Trophoblast cell (in vitro differentiated cells and primary cell): ENCODE results near the gene UBLCP1.

ENCODE experiments used
- DNase-seq, 2 donors: peaks; one replicate each; pipeline ENCODE4 v3.0.0-alpha.2; 2016
- H2AFZ ChIP-seq: 2 replicates; pipeline ENCODE4 v1.6.1; 2013; ENCODE audit warnings: low read length, moderate library complexity, mild to moderate bottlenecking; ENCODE audit not compliant: insufficient read depth, poor library complexity
- H2AK5ac ChIP-seq: 2 replicates; pipeline ENCODE4 v1.6.1; 2013; ENCODE audit warnings: mild to moderate bottlenecking, low read length
- H2BK120ac ChIP-seq: 2 replicates; pipeline ENCODE4 v1.6.1; 2013; ENCODE audit warnings: low read length, mild to moderate bottlenecking, moderate library complexity; ENCODE audit not compliant: insufficient read depth, poor library complexity
- H2BK12ac ChIP-seq: 2 replicates; pipeline ENCODE4 v1.6.1; 2013; ENCODE audit warnings: mild to moderate bottlenecking, low read length, moderate library complexity
- H2BK5ac ChIP-seq: 2 replicates; pipeline ENCODE4 v1.6.1; 2013; ENCODE audit warnings: low read length, low read depth, moderate library complexity, mild to moderate bottlenecking; ENCODE audit not compliant: poor library complexity
- H3K14ac ChIP-seq: 2 replicates; pipeline ENCODE4 v1.6.1; 2013; ENCODE audit warnings: mild to moderate bottlenecking, low read length
- H3K18ac ChIP-seq: 2 replicates; pipeline ENCODE4 v1.6.1; 2013; ENCODE audit warnings: mild to moderate bottlenecking, low read length
- H3K23ac ChIP-seq: 2 replicates; pipeline ENCODE4 v1.6.1; 2013; ENCODE audit warnings: low read length
- H3K27ac ChIP-seq: 2 replicates; pipeline ENCODE4 v1.5.1; 2013; ENCODE audit warnings: low read depth, mild to moderate bottlenecking, inconsistent platforms, low read length, moderate library complexity
- H3K27me3 ChIP-seq: 2 replicates; pipeline ENCODE4 v1.6.1; 2013; ENCODE audit warnings: inconsistent platforms, mild to moderate bottlenecking, low read length, moderate library complexity; ENCODE audit not compliant: insufficient read depth
- H3K36me3 ChIP-seq, 2 experiments: 1 replicate in 1 of 2; 2 replicates in 1 of 2; pipeline ENCODE4 v1.6.1; 2013; ENCODE audit warnings: low read length in 2 of 2, mild to moderate bottlenecking in 2 of 2, moderate library complexity in 1 of 2; ENCODE audit not compliant: insufficient read depth in 2 of 2, control insufficient read depth in 1 of 2
- H3K4ac ChIP-seq: 2 replicates; pipeline ENCODE4 v1.6.1; 2013; ENCODE audit warnings: low read depth, mild to moderate bottlenecking, low read length, moderate library complexity
- H3K4me1 ChIP-seq, 2 experiments: 1 replicate in 1 of 2; 2 replicates in 1 of 2; pipeline ENCODE4 v1.6.1; 2013; ENCODE audit warnings: low read length in 2 of 2, mild to moderate bottlenecking in 2 of 2, moderate library complexity in 1 of 2; ENCODE audit not compliant: insufficient read depth in 2 of 2, control insufficient read depth in 1 of 2
- H3K4me2 ChIP-seq: 2 replicates; pipeline ENCODE4 v1.6.1; 2013; ENCODE audit warnings: inconsistent platforms, mild to moderate bottlenecking, low read length, moderate library complexity
- H3K4me3 ChIP-seq: 2 replicates; pipeline ENCODE4 v1.5.1; 2013; ENCODE audit warnings: mild to moderate bottlenecking, low read depth, low read length, inconsistent platforms
- H3K79me1 ChIP-seq: one replicate; pipeline ENCODE4 v1.6.1; 2013; ENCODE audit warnings: low read length
- H3K79me2 ChIP-seq: 2 replicates; pipeline ENCODE4 v1.6.1; 2013; ENCODE audit warnings: low read length, mild to moderate bottlenecking; ENCODE audit not compliant: control insufficient read depth, insufficient read depth, poor library complexity
- H3K9ac ChIP-seq: 2 replicates; pipeline ENCODE4 v1.6.1; 2013; ENCODE audit warnings: mild to moderate bottlenecking, low read length
- H3K9me3 ChIP-seq: 2 replicates; pipeline ENCODE4 v1.6.1; 2013; ENCODE audit warnings: low read depth, mild to moderate bottlenecking, control low read depth, inconsistent platforms, low read length; ENCODE audit not compliant: insufficient read depth
- H4K12ac ChIP-seq: 2 replicates; pipeline ENCODE4 v1.6.1; 2013; ENCODE audit warnings: low read depth, mild to moderate bottlenecking, low read length, moderate library complexity
- H4K8ac ChIP-seq: 2 replicates; pipeline ENCODE4 v1.6.1; 2013; ENCODE audit warnings: low read depth, mild to moderate bottlenecking, low read length, moderate library complexity
- H4K91ac ChIP-seq: one replicate; pipeline ENCODE4 v1.6.1; 2013; ENCODE audit warnings: low read depth, mild to moderate bottlenecking, low read length, moderate library complexity
- WGBS: extraction: QIAGEN DNeasy Blood & Tissue Kit; methylation state at CpG from one replicate; pipeline ENCODE4 v1.1.7; 2013; ENCODE audit warnings: missing lambda C conversion rate; ENCODE audit not compliant: insufficient read length, insufficient coverage; ENCODE audit errors: extremely low coverage; 5-methylcytosine and 5-hydroxymethylcytosine counted together

UBLCP1 gene

DNA sequence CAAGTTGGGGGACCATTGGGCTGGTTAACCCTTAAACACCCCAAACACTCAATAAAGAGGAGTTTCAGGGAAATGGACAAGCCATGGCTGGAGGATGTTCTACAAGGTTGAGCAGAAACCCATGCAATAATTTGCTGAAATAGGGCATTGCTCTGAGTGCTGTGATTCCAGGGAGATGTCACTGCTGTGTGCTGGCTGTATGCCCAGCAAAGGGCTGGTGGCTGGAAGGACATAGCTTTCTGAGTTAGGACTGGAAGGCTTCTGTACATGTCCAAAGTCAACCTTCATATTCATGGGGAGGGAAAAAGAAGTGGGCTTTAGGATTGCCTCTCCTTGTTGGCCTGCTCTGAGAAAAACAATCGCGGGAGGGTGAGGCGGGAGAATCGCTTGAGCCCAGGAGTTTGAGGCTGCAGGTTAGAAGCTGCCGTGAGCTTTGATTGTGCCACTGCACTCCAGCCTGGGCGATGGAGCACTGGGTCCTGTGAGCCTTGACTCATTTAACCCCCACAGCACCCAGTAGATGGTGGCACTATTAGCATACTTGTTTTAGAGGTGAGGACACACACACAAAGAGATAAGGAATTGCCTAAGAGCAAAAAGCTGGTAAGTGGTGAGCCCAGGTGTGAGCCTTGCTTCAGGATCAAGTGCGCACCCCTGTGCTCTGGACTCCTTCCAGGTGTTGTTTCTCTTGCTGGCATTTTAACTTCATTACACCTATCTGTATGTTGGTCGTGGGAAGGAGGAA, 46.8 kb downstream of the UBLCP1 start:
- H3K4me2 ChIP-seq, result no peak overlapping the region
- no peak overlapping the region for H4K91ac ChIP-seq
- H3K4me3 ChIP-seq, result no peak overlapping the region
- no peak overlapping the region for H3K27ac ChIP-seq
- H3K79me1 ChIP-seq, result no peaks in the 10 kb centered on the region
- H2AFZ ChIP-seq, result no peak overlapping the region
- no peak overlapping the region for H3K14ac ChIP-seq
- H3K9me3 ChIP-seq, result no peaks in the 10 kb centered on the region
- DNase-seq, result peak in 1 of 2 donors; percentile 31
- no peak overlapping the region for H4K8ac ChIP-seq
- H3K36me3 ChIP-seq, result no peaks in the 10 kb centered on the region
- no peak overlapping the region for H3K23ac ChIP-seq
- no peaks in the 10 kb centered on the region for H3K4me1 ChIP-seq
- peaks cover 2% of the 10 kb centered on the region for H3K27me3 ChIP-seq
- H4K12ac ChIP-seq, result no peak overlapping the region
- H2AK5ac ChIP-seq, result no peak overlapping the region
- H2BK5ac ChIP-seq, result no peak overlapping the region
- H3K4ac ChIP-seq, result no peak overlapping the region
- H3K79me2 ChIP-seq, result no peaks in the 10 kb centered on the region
- no peak overlapping the region for H2BK12ac ChIP-seq
- no CpG with 5 or more reads among the region's 8 CpGs for WGBS
- no peak overlapping the region for H3K18ac ChIP-seq
- H3K9ac ChIP-seq, result no peak overlapping the region
- H2BK120ac ChIP-seq, result no peak overlapping the region

DNA sequence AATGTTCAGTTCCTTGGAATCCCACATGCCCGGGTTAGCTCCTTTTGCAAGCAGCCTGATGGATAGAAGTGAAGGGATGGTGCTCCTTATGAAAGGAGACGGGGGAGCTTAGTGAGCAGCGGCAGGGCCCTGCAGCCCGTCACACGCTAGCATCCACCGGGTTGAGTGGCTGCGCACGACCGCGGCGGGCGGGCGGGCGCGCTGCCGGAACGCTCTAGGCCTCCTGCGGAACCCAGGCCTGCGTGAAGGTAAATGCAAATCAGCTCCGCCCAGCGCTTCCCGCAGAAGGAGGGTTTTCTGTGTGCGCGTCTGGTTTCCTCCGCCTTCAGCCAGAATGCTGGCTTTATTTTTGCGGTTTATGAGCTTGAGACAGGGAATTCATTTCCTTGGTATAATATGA, 47.4 kb downstream of the UBLCP1 start:
- WGBS, result no CpG with 5 or more reads among the region's 26 CpGs
- Histone ChIP-seq H3K27ac (no peak overlapping the region), H3K27me3 (peaks cover 2% of the 10 kb centered on the region), H2BK12ac (no peak overlapping the region), H3K9ac (no peak overlapping the region), H2BK5ac (no peak overlapping the region), H3K4me1 (no peaks in the 10 kb centered on the region), H2AFZ (peak overlapping the region; percentile 23), H3K4ac (no peak overlapping the region), H2AK5ac (no peak overlapping the region), H3K23ac (no peak overlapping the region), H2BK120ac (no peak overlapping the region), H4K8ac (no peak overlapping the region), H3K4me3 (no peak overlapping the region), H4K12ac (no peak overlapping the region), H4K91ac (no peak overlapping the region), H3K36me3 (no peaks in the 10 kb centered on the region), H3K79me2 (no peaks in the 10 kb centered on the region), H3K14ac (no peak overlapping the region), H3K18ac (no peak overlapping the region), H3K9me3 (no peaks in the 10 kb centered on the region), H3K4me2 (peak overlapping the region; percentile 50), H3K79me1 (no peaks in the 10 kb centered on the region)
- peak; percentile 5 to 45 for DNase-seq

DNA sequence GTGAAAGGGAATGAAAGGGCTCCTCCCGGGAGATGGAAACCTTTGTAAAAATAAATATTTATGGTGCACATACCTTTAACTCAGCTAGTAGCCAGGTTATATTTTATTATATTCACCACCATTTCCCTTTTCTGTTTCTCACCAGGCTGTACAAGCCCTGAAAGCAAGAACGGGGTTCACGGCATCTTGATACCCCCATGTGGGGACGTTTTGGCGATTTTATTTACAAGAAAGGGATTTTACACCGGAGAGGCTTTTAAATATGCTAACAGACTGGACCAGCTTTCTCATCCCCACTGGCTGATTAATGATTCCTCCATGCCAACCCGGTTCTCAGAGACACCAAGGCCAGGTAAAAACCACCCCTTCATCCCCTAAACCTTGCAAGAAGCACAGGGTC, 48.0 kb downstream of the UBLCP1 start:
- no peak overlapping the region for H2BK5ac ChIP-seq
- H3K79me1 ChIP-seq, result no peaks in the 10 kb centered on the region
- H3K36me3 ChIP-seq, result no peaks in the 10 kb centered on the region
- no peak overlapping the region for H3K9ac ChIP-seq
- H3K18ac ChIP-seq, result no peak overlapping the region
- H3K79me2 ChIP-seq, result no peaks in the 10 kb centered on the region
- no peak overlapping the region for H4K91ac ChIP-seq
- no peak overlapping the region for H4K12ac ChIP-seq
- no peak overlapping the region for H3K14ac ChIP-seq
- H2AFZ ChIP-seq, result no peak overlapping the region
- no peak overlapping the region for H3K4me2 ChIP-seq
- H3K27me3 ChIP-seq, result peaks cover 2% of the 10 kb centered on the region
- H3K4ac ChIP-seq, result no peak overlapping the region
- no peak overlapping the region for H2AK5ac ChIP-seq
- no peak overlapping the region for H4K8ac ChIP-seq
- H3K4me3 ChIP-seq, result no peak overlapping the region
- no peak overlapping the region for H2BK12ac ChIP-seq
- no peak overlapping the region for H3K23ac ChIP-seq
- H3K4me1 ChIP-seq, result no peaks in the 10 kb centered on the region
- H3K27ac ChIP-seq, result no peak overlapping the region
- no CpG with 5 or more reads among the region's 7 CpGs for WGBS
- DNase-seq, result no peak
- no peak overlapping the region for H2BK120ac ChIP-seq
- H3K9me3 ChIP-seq, result no peaks in the 10 kb centered on the region

DNA sequence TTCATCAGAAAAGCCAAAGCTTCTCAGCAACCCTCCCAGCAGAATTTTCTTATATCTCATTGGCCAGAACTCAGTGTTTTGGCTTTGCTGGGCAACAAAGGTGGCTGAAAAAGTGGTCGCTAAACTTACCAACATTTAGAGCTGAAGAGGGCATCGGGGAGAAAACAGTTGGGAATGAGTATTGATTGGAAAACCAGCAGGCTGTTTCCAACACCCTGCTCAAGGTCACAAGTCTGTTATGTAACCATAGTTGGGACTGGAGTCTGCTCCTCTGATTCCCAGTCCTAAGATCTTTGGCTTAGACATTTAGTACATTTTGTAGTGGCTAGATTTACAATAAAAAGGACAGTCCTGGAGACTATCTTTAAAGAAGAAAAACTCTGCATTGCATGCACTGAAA, 50.1 kb downstream of the UBLCP1 start:
- Histone ChIP-seq H3K79me2 (no peaks in the 10 kb centered on the region), H3K4me2 (no peak overlapping the region), H2BK12ac (no peak overlapping the region), H3K14ac (no peak overlapping the region), H3K27ac (no peak overlapping the region), H2AK5ac (no peak overlapping the region), H3K9ac (no peak overlapping the region), H4K91ac (no peak overlapping the region), H3K9me3 (no peaks in the 10 kb centered on the region), H3K4me1 (no peaks in the 10 kb centered on the region), H4K12ac (no peak overlapping the region), H3K27me3 (peaks cover 2% of the 10 kb centered on the region), H3K4ac (no peak overlapping the region), H3K18ac (no peak overlapping the region), H3K4me3 (no peak overlapping the region), H2BK5ac (no peak overlapping the region), H2AFZ (no peak overlapping the region), H2BK120ac (no peak overlapping the region), H3K79me1 (no peaks in the 10 kb centered on the region), H3K36me3 (no peaks in the 10 kb centered on the region), H4K8ac (no peak overlapping the region), H3K23ac (no peak overlapping the region)
- DNase-seq, result no peak
- WGBS, result no CpG with 5 or more reads among the region's 2 CpGs
